Stimulated activated CD8-positive, alpha-beta memory T cell treated with anti-CD3 and anti-CD28 coated beads, Interleukin-15, amount 100 ng/mL, for 24 hours (primary cell): ENCODE results near the gene SEPSECS.

Experiments used
- DNase-seq: peaks from one replicate; pipeline ENCODE4 v3.0.0-alpha.2; 2020; ENCODE audit warnings: low read depth

SEPSECS gene

GRCh38 chr4:25159837-25160713, at the start of gene SEPSECS:
TSS of gene SEPSECS (minus strand) at chr4:25160449. CDS start at chr4:25160369, 80 bp downstream.
- DNase-seq = peak; percentile 78

GRCh38 chr4:25209702-25210101, 49.5 kb upstream of the SEPSECS start:
- DNase-seq = no peak

GRCh38 chr4:25207997-25208396, 47.7 kb upstream of the SEPSECS start:
- DNase-seq = no peak

GRCh38 chr4:25198713-25199112, 38.5 kb upstream of the SEPSECS start:
- DNase-seq = no peak

GRCh38 chr4:25190407-25190806, 30.2 kb upstream of the SEPSECS start:
- DNase-seq = no peak

GRCh38 chr4:25184056-25184455, 23.8 kb upstream of the SEPSECS start:
- DNase-seq = no peak

GRCh38 chr4:25182937-25183336, 22.7 kb upstream of the SEPSECS start:
- no peak for DNase-seq

GRCh38 chr4:25180524-25181131, 20.4 kb upstream of the SEPSECS start:
- DNase-seq = no peak

- DNase-seq = no peak
These were observed 18.6 kb upstream of the SEPSECS start for GRCh38 chr4:25178838-25179261.

- no peak for DNase-seq
These were observed 16.9 kb upstream of the SEPSECS start for GRCh38 chr4:25177147-25177546.

- DNase-seq = no peak
These were observed 14.4 kb upstream of the SEPSECS start for GRCh38 chr4:25174674-25175073.

GRCh38 chr4:25172961-25173915, 13.0 kb upstream of the SEPSECS start:
- no peak for DNase-seq

- no peak for DNase-seq
These were observed 11.1 kb upstream of the SEPSECS start for GRCh38 chr4:25171201-25171865.

GRCh38 chr4:25169446-25169845, 9.2 kb upstream of the SEPSECS start:
- DNase-seq = no peak

GRCh38 chr4:25165916-25166315, 5.7 kb upstream of the SEPSECS start:
- DNase-seq = no peak

- no peak for DNase-seq
These were observed 2.9 kb upstream of the SEPSECS start for GRCh38 chr4:25163196-25163595.

- no peak for DNase-seq
These were observed 2.3 kb upstream of the SEPSECS start for GRCh38 chr4:25162566-25162965.

- no peak for DNase-seq
These were observed 1.3 kb upstream of the SEPSECS start for GRCh38 chr4:25161593-25161950.

GRCh38 chr4:25160714-25161592, 704 bp upstream of the SEPSECS start:
- no peak for DNase-seq

GRCh38 chr4:25158817-25159216, 1.4 kb downstream of the SEPSECS start:
- no peak for DNase-seq

- DNase-seq = no peak
These were observed 3.2 kb downstream of the SEPSECS start for GRCh38 chr4:25157081-25157480.
